Spinal cord (tissue), 10 donors: ENCODE results near the gene GMNN. TPM values are rescaled to one million over a fixed set of nuclear protein-coding genes. Genes with fewer than 3 reads are reported as not detected.
A peak's percentile ranks its signal among the peaks of the same experiment; 100 is the strongest.

Experiments used
- DNase-seq, 6 donors: peaks; one replicate each; pipeline versions ENCODE4 v3.0.0 to v3.0.0-alpha.2; 2013 to 2015; ENCODE audit warnings: low spot score in 6 of 6, low read depth in 4 of 6
- H3K27ac ChIP-seq: one replicate; pipeline ENCODE4 v1.5.1; 2013; ENCODE audit warnings: low read depth, low read length, control low read depth
- H3K27me3 ChIP-seq: one replicate; pipeline ENCODE4 v1.6.1; 2013; ENCODE audit warnings: low read length; ENCODE audit not compliant: control insufficient read depth, insufficient read depth
- H3K36me3 ChIP-seq: one replicate; pipeline ENCODE4 v1.6.1; 2013; ENCODE audit warnings: low read length; ENCODE audit not compliant: control insufficient read depth, insufficient read depth
- H3K4me1 ChIP-seq: one replicate; pipeline ENCODE4 v1.6.1; 2013; ENCODE audit warnings: low read length; ENCODE audit not compliant: control insufficient read depth, insufficient read depth
- H3K4me3 ChIP-seq: one replicate; pipeline ENCODE4 v1.5.1; 2013; ENCODE audit warnings: low read depth, low read length, control low read depth
- H3K9me3 ChIP-seq: one replicate; pipeline ENCODE4 v1.6.1; 2013; ENCODE audit warnings: low read length; ENCODE audit not compliant: control insufficient read depth, insufficient read depth
- WGBS: methylation state at CpG from one replicate; pipeline ENCODE4 v1.1.5; 2013; ENCODE audit warnings: missing lambda C conversion rate; ENCODE audit not compliant: insufficient coverage; 5-methylcytosine and 5-hydroxymethylcytosine counted together
- polyA plus RNA-seq, 2 donors: library from polyadenylated mRNA; unstranded; fragments of 120-200 nt; gene quantifications; one replicate each; pipeline ENCODE4 v1.2.1, GENCODE V29; 2013; ENCODE audit not compliant: insufficient read length in 2 of 2
- total RNA-seq, 2 donors: library from RNA; depleted of rRNA in 1 of 2; stranded (reverse); fragments of 120-200 nt in 1 of 2; fragments of >200 nt in 1 of 2; gene quantifications; one replicate each; pipeline versions ENCODE4 v1.2.3 to v1.2.4, GENCODE V29; 2013 to 2014
- donor health status: healthy.

The GMNN gene
- total and polyA plus RNA-seq, 4 donors = 27.3 to 37.1 (median 33.6) TPM

GRCh38 chr6:24823185-24823584 is 48.4 kb downstream of the GMNN start:
- Histone ChIP-seq H3K4me1 (peaks cover 3% of the 10 kb centered on the region), H3K27ac (no peak overlapping the region), H3K36me3 (peaks cover 13% of the 10 kb centered on the region), H3K4me3 (no peak overlapping the region), H3K27me3 (no peaks in the 10 kb centered on the region), H3K9me3 (no peaks in the 10 kb centered on the region)
- no peak for DNase-seq
- WGBS = no CpG with 5 or more reads among the region's 2 CpGs

GRCh38 chr6:24824142-24824938 is 49.6 kb downstream of the GMNN start:
- H3K4me3 ChIP-seq = no peak overlapping the region
- WGBS = no CpG with 5 or more reads among the region's 6 CpGs
- H3K27me3 ChIP-seq = no peaks in the 10 kb centered on the region
- DNase-seq = peak in 1 of 6 donors; percentile 47
- H3K4me1 ChIP-seq = peaks cover 3% of the 10 kb centered on the region
- H3K27ac ChIP-seq = no peak overlapping the region
- H3K9me3 ChIP-seq = no peaks in the 10 kb centered on the region
- H3K36me3 ChIP-seq = peaks cover 19% of the 10 kb centered on the region

- WGBS = 77% methylated on average over 2 of the region's 2 CpGs
- Histone ChIP-seq H3K9me3 (no peaks in the 10 kb centered on the region), H3K4me3 (no peak overlapping the region), H3K4me1 (peaks cover 3% of the 10 kb centered on the region), H3K36me3 (peaks cover 23% of the 10 kb centered on the region), H3K27ac (no peak overlapping the region), H3K27me3 (no peaks in the 10 kb centered on the region)
- no peak for DNase-seq
These were observed 50.4 kb downstream of the GMNN start for GRCh38 chr6:24825130-24825630.

- no peaks in the 10 kb centered on the region for H3K9me3 ChIP-seq
- H3K4me1 ChIP-seq = peaks cover 3% of the 10 kb centered on the region
- no CpG with 5 or more reads among the region's 3 CpGs for WGBS
- H3K36me3 ChIP-seq = peaks cover 35% of the 10 kb centered on the region
- no peaks in the 10 kb centered on the region for H3K27me3 ChIP-seq
- DNase-seq = peak in 1 of 6 donors; percentile 34
- H3K4me3 ChIP-seq = no peak overlapping the region
- no peak overlapping the region for H3K27ac ChIP-seq
These were observed 52.4 kb downstream of the GMNN start for GRCh38 chr6:24827162-24827561.

- WGBS = 91% methylated on average over 6 of the region's 8 CpGs
- peaks cover 35% of the 10 kb centered on the region for H3K36me3 ChIP-seq
- H3K4me3 ChIP-seq = no peak overlapping the region
These were observed 53.2 kb downstream of the GMNN start for GRCh38 chr6:24827970-24828369.

GRCh38 chr6:24829657-24830056 is 54.9 kb downstream of the GMNN start:
- Histone ChIP-seq H3K4me1 (peaks cover 11% of the 10 kb centered on the region), H3K9me3 (peaks cover 2% of the 10 kb centered on the region), H3K36me3 (peaks cover 39% of the 10 kb centered on the region), H3K27me3 (no peaks in the 10 kb centered on the region), H3K4me3 (no peak overlapping the region), H3K27ac (no peak overlapping the region)
- DNase-seq = no peak
- WGBS = no CpG with 5 or more reads among the region's 3 CpGs

More at GRCh38 chr6:24827970-24828369, 53.2 kb downstream of the GMNN start:
- no peaks in the 10 kb centered on the region for H3K9me3 ChIP-seq
- H3K27me3 ChIP-seq = no peaks in the 10 kb centered on the region
- DNase-seq = no peak
- no peak overlapping the region for H3K27ac ChIP-seq
- peaks cover 3% of the 10 kb centered on the region for H3K4me1 ChIP-seq

- DNase-seq = peak in 1 of 6 donors; percentile 69
- H3K4me3 ChIP-seq = no peak overlapping the region
- H3K27me3 ChIP-seq = no peaks in the 10 kb centered on the region
- peaks cover 18% of the 10 kb centered on the region for H3K4me1 ChIP-seq
- WGBS = 81% methylated on average over 5 of the region's 10 CpGs
- peak overlapping the region; percentile 54 for H3K27ac ChIP-seq
- peaks cover 38% of the 10 kb centered on the region for H3K36me3 ChIP-seq
- H3K9me3 ChIP-seq = peaks cover 2% of the 10 kb centered on the region
These were observed 57.3 kb downstream of the GMNN start for GRCh38 chr6:24831771-24832716.

- Histone ChIP-seq H3K4me1 (peaks cover 14% of the 10 kb centered on the region), H3K4me3 (no peak overlapping the region), H3K27ac (peak overlapping the region; percentile 54), H3K36me3 (peaks cover 35% of the 10 kb centered on the region), H3K9me3 (peaks cover 2% of the 10 kb centered on the region), H3K27me3 (no peaks in the 10 kb centered on the region)
- no peak for DNase-seq
- WGBS = 80% methylated on average over 1 of the region's 1 CpG
These were observed 58.1 kb downstream of the GMNN start for GRCh38 chr6:24832794-24833193.

- peaks cover 2% of the 10 kb centered on the region for H3K9me3 ChIP-seq
- H3K36me3 ChIP-seq = peaks cover 28% of the 10 kb centered on the region
- H3K4me3 ChIP-seq = no peak overlapping the region
- no peak for DNase-seq
- peaks cover 14% of the 10 kb centered on the region for H3K4me1 ChIP-seq
- peak overlapping the region; percentile 33 for H3K27ac ChIP-seq
- WGBS = 100% methylated on average over 1 of the region's 4 CpGs
- no peaks in the 10 kb centered on the region for H3K27me3 ChIP-seq
These were observed 59.1 kb downstream of the GMNN start for GRCh38 chr6:24833711-24834386.
